Pulmonary artery endothelial cell (primary cell): ENCODE measurements around the gene TUT7. TPM values are rescaled to one million over a fixed set of nuclear protein-coding genes. Genes with fewer than 3 reads are reported as not detected.
"Not testable (repeated sequence)": the region's sequence is repeated elsewhere in the genome, so short reads cannot be mapped to it uniquely, and the experiment has no call there.

Experiments used
- DNase-seq: peaks from one replicate; pipeline ENCODE4 v3.0.0-alpha.2; 2011; ENCODE audit warnings: low read depth, low spot score
- total RNA-seq: library from RNA; depleted of rRNA; stranded (reverse); fragments of >200 nt; gene quantifications from 2 replicates; pipeline ENCODE4 v1.2.3, GENCODE V29; 2014

TUT7 gene
- total RNA-seq, 1 donor from 2014 or later: 28.9 TPM

- no peak for DNase-seq
Measured at GRCh38 chr9:86304236-86304730, 49.9 kb downstream of the TUT7 start.

- DNase-seq: no peak
Measured at GRCh38 chr9:86303316-86303975, 50.8 kb downstream of the TUT7 start.

- no peak for DNase-seq
Measured at GRCh38 chr9:86301686-86302085, 52.5 kb downstream of the TUT7 start.

- no peak for DNase-seq
Measured at GRCh38 chr9:86300701-86301100, 53.5 kb downstream of the TUT7 start.

- no peak for DNase-seq
Measured at GRCh38 chr9:86298873-86299272, 55.3 kb downstream of the TUT7 start.

- DNase-seq: not testable (repeated sequence)
Measured at GRCh38 chr9:86290341-86290740, 63.9 kb downstream of the TUT7 start.

GRCh38 chr9:86288499-86289198 is 65.6 kb downstream of the TUT7 start:
- DNase-seq: no peak

- DNase-seq: no peak
Measured at GRCh38 chr9:86287013-86287412, 67.2 kb downstream of the TUT7 start.

GRCh38 chr9:86286278-86286677 is 67.9 kb downstream of the TUT7 start:
- no peak for DNase-seq

GRCh38 chr9:86285261-86285660 is 68.9 kb downstream of the TUT7 start:
- no peak for DNase-seq

- no peak for DNase-seq
Measured at GRCh38 chr9:86282979-86283535, 71.2 kb downstream of the TUT7 start.

- peak; percentile 63 for DNase-seq
Measured at GRCh38 chr9:86282077-86282978, 71.9 kb downstream of the TUT7 start, which contains the start of gene ISCA1. TSS of gene ISCA1 (minus strand) at chr9:86282538. CDS start at chr9:86282458, 80 bp downstream.

GRCh38 chr9:86281593-86282076 is 72.6 kb downstream of the TUT7 start:
- DNase-seq: no peak

- no peak for DNase-seq
Measured at GRCh38 chr9:86280580-86280979, 73.6 kb downstream of the TUT7 start.

GRCh38 chr9:86279839-86280238 is 74.4 kb downstream of the TUT7 start:
- no peak for DNase-seq

- no peak for DNase-seq
Measured at GRCh38 chr9:86277072-86277471, 77.1 kb downstream of the TUT7 start.

- no peak for DNase-seq
Measured at GRCh38 chr9:86275962-86276361, 78.2 kb downstream of the TUT7 start.

GRCh38 chr9:86274821-86275643 is 79.2 kb downstream of the TUT7 start:
- no peak for DNase-seq

GRCh38 chr9:86272221-86272620 is 82.0 kb downstream of the TUT7 start:
- no peak for DNase-seq

- no peak for DNase-seq
Measured at GRCh38 chr9:86263876-86264275, 90.3 kb downstream of the TUT7 start.
